HepG2 (cell line): ENCODE measurements around the gene ABCA2. TPM values are rescaled to one million over a fixed set of nuclear protein-coding genes. Genes with fewer than 3 reads are reported as not detected.
A peak's percentile ranks its signal among the peaks of the same experiment; 100 is the strongest.

Experiments
- FIP1L1 ChIP-seq: fragments of 200-400 bp; formaldehyde crosslinking; IDR thresholded peaks from 2 replicates; pipeline ENCODE4 v1.6.1; 2018; ENCODE audit warnings: low read depth, mild to moderate bottlenecking, low read length, moderate library complexity, borderline replicate concordance; ENCODE audit not compliant: insufficient read depth
- KMT2A ChIP-seq: sonication (generic); formaldehyde crosslinking; IDR thresholded peaks from 2 replicates; pipeline ENCODE4 v1.4.0; 2020; ENCODE audit warnings: missing genetic modification reagents
- MED8 ChIP-seq: sonication (generic); formaldehyde crosslinking; IDR thresholded peaks from 2 replicates; pipeline ENCODE4 v1.8.1; 2023; ENCODE audit warnings: mild to moderate bottlenecking, missing genetic modification reagents; ENCODE audit not compliant: insufficient replicate concordance
- SPEN ChIP-seq: sonication (generic); formaldehyde crosslinking; IDR thresholded peaks from 2 replicates; pipeline ENCODE4 v1.5.1; 2020; ENCODE audit warnings: low read depth, mild to moderate bottlenecking, missing genetic modification reagents
- TSC22D2 ChIP-seq: sonication (generic); formaldehyde crosslinking; IDR thresholded peaks from 2 replicates; pipeline ENCODE4 v1.5.1; 2020; ENCODE audit warnings: missing genetic modification reagents, mild to moderate bottlenecking, borderline replicate concordance
- ZC3H13 ChIP-seq: sonication (generic); formaldehyde crosslinking; IDR thresholded peaks from 2 replicates; pipeline ENCODE4 v1.8.1; 2023; ENCODE audit warnings: mild to moderate bottlenecking, missing genetic modification reagents, moderate library complexity
- ZFP90 ChIP-seq: sonication (generic); formaldehyde crosslinking; IDR thresholded peaks from 2 replicates; pipeline ENCODE4 v1.8.0; 2022; ENCODE audit warnings: missing genetic modification reagents, mild to moderate bottlenecking, inconsistent platforms, borderline replicate concordance
- ZNF724P ChIP-seq: sonication (generic); formaldehyde crosslinking; IDR thresholded peaks from 2 replicates; pipeline ENCODE4 v1.8.0; 2022; ENCODE audit warnings: missing genetic modification reagents, borderline replicate concordance
- polyA plus RNA-seq, 8 experiments: library from polyadenylated mRNA; depleted of rRNA in 3 of 8; stranded (reverse) in 7 of 8; unstranded in 1 of 8; fragments of >200 nt; fragmentation: Illumina TruSeq in 4 of 8; extraction: Trizol in 4 of 8; gene quantifications; 2 replicates each; pipeline versions ENCODE4 v1.2.1 to v1.2.3, GENCODE V29; 2011 to 2016; ENCODE audit warnings: low read depth in 4 of 8, missing spikeins in 1 of 8, mixed read lengths in 1 of 8; ENCODE audit not compliant: insufficient read depth in 1 of 8
- total RNA-seq, 5 experiments: library from RNA; depleted of rRNA; stranded (reverse); fragments of >200 nt; fragmentation: Illumina TruSeq; extraction: Trizol; gene quantifications; 2 replicates each; pipeline ENCODE4 v1.2.3, GENCODE V29; 2016; ENCODE audit warnings: low read depth in 1 of 5
- TF ChIP-seq, protein P1 (sequence below): sonication (generic); formaldehyde crosslinking; IDR thresholded peaks from 2 replicates; pipeline ENCODE4 v1.9.0; 2021; ENCODE audit warnings: missing genetic modification reagents, borderline replicate concordance
- TF ChIP-seq, protein P2 (sequence below): sonication (generic); formaldehyde crosslinking; IDR thresholded peaks from 2 replicates; pipeline ENCODE4 v1.5.1; 2020; ENCODE audit warnings: mild to moderate bottlenecking, missing genetic modification reagents, borderline replicate concordance
- TF ChIP-seq, protein P3 (sequence below): sonication (generic); formaldehyde crosslinking; IDR thresholded peaks from 2 replicates; pipeline ENCODE4 v1.5.1; 2020; ENCODE audit warnings: mild to moderate bottlenecking, missing genetic modification reagents
- TF ChIP-seq, protein P4 (sequence below): sonication (generic); formaldehyde crosslinking; IDR thresholded peaks from 2 replicates; pipeline ENCODE4 v1.4.0; 2020; ENCODE audit warnings: missing genetic modification reagents

ABCA2 gene
- total and polyA plus RNA-seq, 2 of the 13 experiments (the other 11 are each of a cell fraction or from before 2014, with no cell fraction given), result 2.9 to 19.2 TPM

DNA sequence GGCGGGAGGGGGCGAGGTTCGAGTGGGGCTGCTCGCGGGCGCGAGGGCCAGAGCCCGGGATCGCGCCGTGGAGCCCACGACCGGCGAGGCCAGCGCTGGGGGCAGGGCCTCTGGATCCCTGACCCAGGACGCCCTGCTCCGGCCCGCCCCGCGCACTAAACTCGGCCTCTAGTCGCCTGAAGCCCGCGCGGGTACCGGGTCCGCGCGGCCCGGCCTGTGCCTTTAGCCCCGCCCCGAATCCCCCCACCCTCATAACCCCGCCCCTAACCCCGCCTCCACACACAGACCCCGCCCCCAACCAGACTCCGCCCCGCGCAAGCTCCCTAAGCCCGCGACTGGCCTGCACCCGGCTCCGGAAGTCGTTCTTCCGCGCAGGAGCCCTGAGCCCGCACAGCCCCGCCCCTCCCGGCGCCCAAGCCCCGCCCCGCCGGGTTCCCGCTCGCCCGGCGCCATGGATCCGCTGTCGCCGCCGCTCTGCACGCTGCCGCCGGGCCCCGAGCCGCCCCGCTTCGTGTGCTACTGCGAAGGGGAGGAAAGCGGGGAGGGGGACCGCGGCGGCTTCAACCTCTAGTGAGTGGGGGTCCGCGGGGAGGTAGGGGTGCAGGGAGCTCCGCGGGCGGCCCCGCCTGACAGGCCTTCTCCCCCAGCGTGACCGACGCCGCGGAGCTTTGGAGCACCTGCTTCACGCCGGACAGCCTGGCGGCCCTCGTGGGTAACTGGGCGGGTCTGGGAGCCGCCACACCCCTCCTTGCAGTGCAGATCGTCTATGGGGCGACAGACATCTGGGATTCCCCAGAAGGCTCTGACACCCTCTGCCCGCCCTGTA lies 35.8 kb downstream of the ABCA2 start, which contains the start of gene PAXX (continued):
- TF ChIP-seq, protein P1, sequence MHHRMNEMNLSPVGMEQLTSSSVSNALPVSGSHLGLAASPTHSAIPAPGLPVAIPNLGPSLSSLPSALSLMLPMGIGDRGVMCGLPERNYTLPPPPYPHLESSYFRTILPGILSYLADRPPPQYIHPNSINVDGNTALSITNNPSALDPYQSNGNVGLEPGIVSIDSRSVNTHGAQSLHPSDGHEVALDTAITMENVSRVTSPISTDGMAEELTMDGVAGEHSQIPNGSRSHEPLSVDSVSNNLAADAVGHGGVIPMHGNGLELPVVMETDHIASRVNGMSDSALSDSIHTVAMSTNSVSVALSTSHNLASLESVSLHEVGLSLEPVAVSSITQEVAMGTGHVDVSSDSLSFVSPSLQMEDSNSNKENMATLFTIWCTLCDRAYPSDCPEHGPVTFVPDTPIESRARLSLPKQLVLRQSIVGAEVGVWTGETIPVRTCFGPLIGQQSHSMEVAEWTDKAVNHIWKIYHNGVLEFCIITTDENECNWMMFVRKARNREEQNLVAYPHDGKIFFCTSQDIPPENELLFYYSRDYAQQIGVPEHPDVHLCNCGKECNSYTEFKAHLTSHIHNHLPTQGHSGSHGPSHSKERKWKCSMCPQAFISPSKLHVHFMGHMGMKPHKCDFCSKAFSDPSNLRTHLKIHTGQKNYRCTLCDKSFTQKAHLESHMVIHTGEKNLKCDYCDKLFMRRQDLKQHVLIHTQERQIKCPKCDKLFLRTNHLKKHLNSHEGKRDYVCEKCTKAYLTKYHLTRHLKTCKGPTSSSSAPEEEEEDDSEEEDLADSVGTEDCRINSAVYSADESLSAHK (CRISPR knock-in tag), result no peak
- TF ChIP-seq MED8 (no peak), KMT2A (CRISPR knock-in tag) (no peak), ZFP90 (no peak), ZC3H13 (CRISPR knock-in tag) (peak; percentile 61; the same call in 1 of the 2 replicates), SPEN (no peak), TSC22D2 (CRISPR knock-in tag) (no peak), ZNF724P (CRISPR knock-in tag) (peak; percentile 31; the same call in 1 of the 2 replicates), FIP1L1 (no peak)
- TF ChIP-seq, protein P2, sequence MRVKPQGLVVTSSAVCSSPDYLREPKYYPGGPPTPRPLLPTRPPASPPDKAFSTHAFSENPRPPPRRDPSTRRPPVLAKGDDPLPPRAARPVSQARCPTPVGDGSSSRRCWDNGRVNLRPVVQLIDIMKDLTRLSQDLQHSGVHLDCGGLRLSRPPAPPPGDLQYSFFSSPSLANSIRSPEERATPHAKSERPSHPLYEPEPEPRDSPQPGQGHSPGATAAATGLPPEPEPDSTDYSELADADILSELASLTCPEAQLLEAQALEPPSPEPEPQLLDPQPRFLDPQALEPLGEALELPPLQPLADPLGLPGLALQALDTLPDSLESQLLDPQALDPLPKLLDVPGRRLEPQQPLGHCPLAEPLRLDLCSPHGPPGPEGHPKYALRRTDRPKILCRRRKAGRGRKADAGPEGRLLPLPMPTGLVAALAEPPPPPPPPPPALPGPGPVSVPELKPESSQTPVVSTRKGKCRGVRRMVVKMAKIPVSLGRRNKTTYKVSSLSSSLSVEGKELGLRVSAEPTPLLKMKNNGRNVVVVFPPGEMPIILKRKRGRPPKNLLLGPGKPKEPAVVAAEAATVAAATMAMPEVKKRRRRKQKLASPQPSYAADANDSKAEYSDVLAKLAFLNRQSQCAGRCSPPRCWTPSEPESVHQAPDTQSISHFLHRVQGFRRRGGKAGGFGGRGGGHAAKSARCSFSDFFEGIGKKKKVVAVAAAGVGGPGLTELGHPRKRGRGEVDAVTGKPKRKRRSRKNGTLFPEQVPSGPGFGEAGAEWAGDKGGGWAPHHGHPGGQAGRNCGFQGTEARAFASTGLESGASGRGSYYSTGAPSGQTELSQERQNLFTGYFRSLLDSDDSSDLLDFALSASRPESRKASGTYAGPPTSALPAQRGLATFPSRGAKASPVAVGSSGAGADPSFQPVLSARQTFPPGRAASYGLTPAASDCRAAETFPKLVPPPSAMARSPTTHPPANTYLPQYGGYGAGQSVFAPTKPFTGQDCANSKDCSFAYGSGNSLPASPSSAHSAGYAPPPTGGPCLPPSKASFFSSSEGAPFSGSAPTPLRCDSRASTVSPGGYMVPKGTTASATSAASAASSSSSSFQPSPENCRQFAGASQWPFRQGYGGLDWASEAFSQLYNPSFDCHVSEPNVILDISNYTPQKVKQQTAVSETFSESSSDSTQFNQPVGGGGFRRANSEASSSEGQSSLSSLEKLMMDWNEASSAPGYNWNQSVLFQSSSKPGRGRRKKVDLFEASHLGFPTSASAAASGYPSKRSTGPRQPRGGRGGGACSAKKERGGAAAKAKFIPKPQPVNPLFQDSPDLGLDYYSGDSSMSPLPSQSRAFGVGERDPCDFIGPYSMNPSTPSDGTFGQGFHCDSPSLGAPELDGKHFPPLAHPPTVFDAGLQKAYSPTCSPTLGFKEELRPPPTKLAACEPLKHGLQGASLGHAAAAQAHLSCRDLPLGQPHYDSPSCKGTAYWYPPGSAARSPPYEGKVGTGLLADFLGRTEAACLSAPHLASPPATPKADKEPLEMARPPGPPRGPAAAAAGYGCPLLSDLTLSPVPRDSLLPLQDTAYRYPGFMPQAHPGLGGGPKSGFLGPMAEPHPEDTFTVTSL (CRISPR knock-in tag), result no peak
- TF ChIP-seq, protein P3, sequence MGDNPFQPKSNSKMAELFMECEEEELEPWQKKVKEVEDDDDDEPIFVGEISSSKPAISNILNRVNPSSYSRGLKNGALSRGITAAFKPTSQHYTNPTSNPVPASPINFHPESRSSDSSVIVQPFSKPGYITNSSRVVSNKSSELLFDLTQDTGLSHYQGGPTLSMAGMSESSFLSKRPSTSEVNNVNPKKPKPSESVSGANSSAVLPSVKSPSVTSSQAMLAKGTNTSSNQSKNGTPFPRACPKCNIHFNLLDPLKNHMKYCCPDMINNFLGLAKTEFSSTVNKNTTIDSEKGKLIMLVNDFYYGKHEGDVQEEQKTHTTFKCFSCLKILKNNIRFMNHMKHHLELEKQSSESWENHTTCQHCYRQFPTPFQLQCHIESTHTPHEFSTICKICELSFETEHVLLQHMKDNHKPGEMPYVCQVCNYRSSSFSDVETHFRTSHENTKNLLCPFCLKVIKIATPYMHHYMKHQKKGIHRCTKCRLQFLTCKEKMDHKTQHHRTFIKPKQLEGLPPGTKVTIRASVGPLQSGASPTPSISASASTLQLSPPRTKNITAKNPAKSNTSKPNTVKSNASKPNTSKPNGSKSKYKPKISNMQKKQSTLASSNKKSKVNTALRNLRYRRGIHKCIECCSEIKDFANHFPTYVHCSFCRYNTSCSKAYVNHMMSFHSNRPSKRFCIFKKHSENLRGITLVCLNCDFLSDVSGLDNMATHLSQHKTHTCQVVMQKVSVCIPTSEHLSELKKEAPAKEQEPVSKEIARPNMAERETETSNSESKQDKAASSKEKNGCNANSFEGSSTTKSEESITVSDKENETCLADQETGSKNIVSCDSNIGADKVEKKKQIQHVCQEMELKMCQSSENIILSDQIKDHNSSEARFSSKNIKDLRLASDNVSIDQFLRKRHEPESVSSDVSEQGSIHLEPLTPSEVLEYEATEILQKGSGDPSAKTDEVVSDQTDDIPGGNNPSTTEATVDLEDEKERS (CRISPR knock-in tag), result no peak
- TF ChIP-seq, protein P4, sequence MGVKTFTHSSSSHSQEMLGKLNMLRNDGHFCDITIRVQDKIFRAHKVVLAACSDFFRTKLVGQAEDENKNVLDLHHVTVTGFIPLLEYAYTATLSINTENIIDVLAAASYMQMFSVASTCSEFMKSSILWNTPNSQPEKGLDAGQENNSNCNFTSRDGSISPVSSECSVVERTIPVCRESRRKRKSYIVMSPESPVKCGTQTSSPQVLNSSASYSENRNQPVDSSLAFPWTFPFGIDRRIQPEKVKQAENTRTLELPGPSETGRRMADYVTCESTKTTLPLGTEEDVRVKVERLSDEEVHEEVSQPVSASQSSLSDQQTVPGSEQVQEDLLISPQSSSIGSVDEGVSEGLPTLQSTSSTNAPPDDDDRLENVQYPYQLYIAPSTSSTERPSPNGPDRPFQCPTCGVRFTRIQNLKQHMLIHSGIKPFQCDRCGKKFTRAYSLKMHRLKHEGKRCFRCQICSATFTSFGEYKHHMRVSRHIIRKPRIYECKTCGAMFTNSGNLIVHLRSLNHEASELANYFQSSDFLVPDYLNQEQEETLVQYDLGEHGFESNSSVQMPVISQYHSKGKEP (CRISPR knock-in tag), result no peak
